GM23338 (cell line): Measurements from ENCODE around the gene FNDC8. TPM values are rescaled to one million over a fixed set of nuclear protein-coding genes. Genes with fewer than 3 reads are reported as not detected.

Source experiments
- ATAC-seq: fragments of 200-7000 bp; cut with Tn5 transposase; 3 replicates; pipeline ENCODE4 v1.9.1; 2020
- DNase-seq: peaks from one replicate; pipeline ENCODE4 v3.0.0-alpha.2; 2015; ENCODE audit warnings: low spot score
- H2AFZ ChIP-seq: fragments of 200-600 bp; sonication (generic); 2 replicates; pipeline ENCODE4 v1.8.0; 2016; ENCODE audit warnings: antibody characterized with exemption, mild to moderate bottlenecking, moderate library complexity
- H3F3A ChIP-seq: fragments of 200-600 bp; sonication (generic); replicated peaks from 2 replicates; pipeline ENCODE4 v1.8.0; 2017; ENCODE audit warnings: antibody characterized with exemption, mixed run types, low read depth
- H3K27ac ChIP-seq: fragments of 200-600 bp; sonication (generic); 2 replicates; pipeline ENCODE4 v1.6.1; 2016; ENCODE audit warnings: low read depth
- H3K27me3 ChIP-seq: fragments of 200-600 bp; sonication (generic); 2 replicates; pipeline ENCODE4 v1.8.0; 2016; ENCODE audit warnings: mild to moderate bottlenecking, mixed run types, moderate library complexity; ENCODE audit not compliant: insufficient read depth
- H3K36me3 ChIP-seq: fragments of 200-600 bp; sonication (generic); 2 replicates; pipeline ENCODE4 v1.8.0; 2016; ENCODE audit warnings: mild to moderate bottlenecking; ENCODE audit not compliant: insufficient read depth
- H3K4me1 ChIP-seq: fragments of 200-600 bp; sonication (generic); 2 replicates; pipeline ENCODE4 v1.8.0; 2016; ENCODE audit warnings: mild to moderate bottlenecking, moderate library complexity; ENCODE audit not compliant: insufficient read depth
- H3K4me2 ChIP-seq: fragments of 200-600 bp; sonication (generic); 2 replicates; pipeline ENCODE4 v1.7.1; 2017; ENCODE audit warnings: mixed run types
- H3K4me3 ChIP-seq: fragments of 200-600 bp; sonication (generic); 2 replicates; pipeline ENCODE4 v1.6.1; 2016; ENCODE audit warnings: mixed run types
- H3K79me2 ChIP-seq: fragments of 200-600 bp; sonication (generic); replicated peaks from 2 replicates; pipeline ENCODE4 v1.8.0; 2017; ENCODE audit warnings: mild to moderate bottlenecking; ENCODE audit not compliant: insufficient read depth
- H3K9me2 ChIP-seq: fragments of 200-600 bp; sonication (generic); 2 replicates; pipeline ENCODE4 v1.8.0; 2017; ENCODE audit not compliant: insufficient read depth
- H4K20me1 ChIP-seq: fragments of 200-600 bp; sonication (generic); replicated peaks from 2 replicates; pipeline ENCODE4 v1.8.0; 2017; ENCODE audit warnings: mild to moderate bottlenecking; ENCODE audit not compliant: insufficient read depth
- H3K27ac Mint-ChIP-seq: 2 replicates; pipeline ENCODE4 v1.8.0; 2020; ENCODE audit warnings: inconsistent platforms, mild to moderate bottlenecking, moderate library complexity, mixed read lengths
- H3K27me3 Mint-ChIP-seq: 3 replicates; pipeline ENCODE4 v1.8.0; 2022; ENCODE audit warnings: low read depth, mild to moderate bottlenecking, moderate library complexity, mixed read lengths, inconsistent platforms; ENCODE audit not compliant: insufficient read depth, poor library complexity
- H3K36me3 Mint-ChIP-seq: 3 replicates; pipeline ENCODE4 v1.8.0; 2021; ENCODE audit warnings: low read depth, mild to moderate bottlenecking, inconsistent platforms, moderate library complexity, mixed read lengths
- H3K4me1 Mint-ChIP-seq: 3 replicates; pipeline ENCODE4 v1.8.0; 2020; ENCODE audit warnings: mild to moderate bottlenecking, inconsistent platforms, mixed read lengths
- H3K4me3 Mint-ChIP-seq: 3 replicates; pipeline ENCODE4 v1.8.0; 2021; ENCODE audit warnings: moderate library complexity, mild to moderate bottlenecking, inconsistent platforms, mixed read lengths
- H3K9me3 Mint-ChIP-seq: 3 replicates; pipeline ENCODE4 v1.8.0; 2020; ENCODE audit warnings: moderate library complexity, mild to moderate bottlenecking, inconsistent platforms, mixed read lengths
- CREB1 ChIP-seq: fragments of 250-450 bp; sonication (Bioruptor Pico); IDR thresholded peaks from 2 replicates; pipeline ENCODE4 v1.5.0; 2020; ENCODE audit warnings: low read depth, mild to moderate bottlenecking, moderate library complexity
- CTCF ChIP-seq, 2 experiments: fragments of 200-600 bp in 1 of 2; sonication (generic) in 1 of 2; conservative IDR thresholded peaks; 2 replicates each; pipeline versions ENCODE4 v1.5.1 to v1.6.1; 2016 to 2017; ENCODE audit warnings: antibody characterized with exemption in 2 of 2, low read depth in 2 of 2, mild to moderate bottlenecking in 2 of 2, moderate library complexity in 1 of 2
- ETS1 ChIP-seq: IDR thresholded peaks from 2 replicates; pipeline ENCODE4 v1.6.1; 2016; ENCODE audit warnings: antibody characterized with exemption
- EZH2 ChIP-seq: fragments of 200-600 bp; sonication (generic); IDR thresholded peaks from one replicate; pipeline ENCODE4 v1.8.0; 2017; ENCODE audit warnings: antibody characterized with exemption, mild to moderate bottlenecking, low read depth; ENCODE audit not compliant: unreplicated experiment
- EZH2phosphoT487 ChIP-seq: fragments of 200-600 bp; sonication (generic); IDR thresholded peaks from one replicate; pipeline ENCODE4 v1.8.1; 2018; ENCODE audit warnings: antibody characterized with exemption; ENCODE audit not compliant: unreplicated experiment
- JUNB ChIP-seq: IDR thresholded peaks from one replicate; pipeline ENCODE4 v1.6.1; 2016; ENCODE audit warnings: antibody characterized with exemption; ENCODE audit not compliant: unreplicated experiment
- NANOG ChIP-seq: IDR thresholded peaks from 2 replicates; pipeline ENCODE4 v1.6.1; 2016; ENCODE audit warnings: antibody characterized with exemption, borderline replicate concordance
- POLR2AphosphoS5 ChIP-seq: IDR thresholded peaks from 2 replicates; pipeline ENCODE4 v1.6.1; 2016; ENCODE audit warnings: antibody characterized with exemption, low read depth
- REST ChIP-seq: IDR thresholded peaks from one replicate; pipeline ENCODE4 v1.6.1; 2018; ENCODE audit warnings: antibody characterized with exemption; ENCODE audit not compliant: unreplicated experiment
- STAT1 ChIP-seq: IDR thresholded peaks from one replicate; pipeline ENCODE4 v1.6.1; 2016; ENCODE audit warnings: antibody characterized with exemption; ENCODE audit not compliant: unreplicated experiment
- ZNF114 ChIP-seq: fragments of 250-450 bp; sonication (Bioruptor Pico); IDR thresholded peaks from 2 replicates; pipeline ENCODE4 v1.5.0; 2020; ENCODE audit warnings: mild to moderate bottlenecking, moderate library complexity
- ZNF331 ChIP-seq: fragments of 250-450 bp; sonication (Bioruptor Pico); IDR thresholded peaks from 2 replicates; pipeline ENCODE4 v1.5.0; 2020; ENCODE audit warnings: low read depth, mild to moderate bottlenecking, moderate library complexity
- ZNF462 ChIP-seq: fragments of 250-450 bp; sonication (Bioruptor Pico); IDR thresholded peaks from 2 replicates; pipeline ENCODE4 v1.5.0; 2020; ENCODE audit warnings: mild to moderate bottlenecking, moderate library complexity
- polyA plus RNA-seq: library from polyadenylated mRNA; unstranded; fragments of >200 nt; fragmentation: Nextera tagmentation; extraction: Ambion mirVana; gene quantifications from 2 replicates; pipeline ENCODE4 v1.2.1, GENCODE V29; 2016
- total RNA-seq: library from RNA; depleted of rRNA; stranded (reverse); fragments of >200 nt; shearing (Covaris generic); gene quantifications from 2 replicates; pipeline ENCODE4 v1.2.3, GENCODE V29; 2014

Gene FNDC8
- total and polyA plus RNA-seq, 2 experiments from 2014 or later = not detected

GRCh38 chr17:35104844-35105450 is 16.5 kb upstream of the FNDC8 start:
- no peak for ATAC-seq
- H2AFZ ChIP-seq = no peak overlapping the region
- H3K79me2 ChIP-seq = no peaks in the 10 kb centered on the region
- H3K27ac Mint-ChIP-seq = no peak overlapping the region
- H3K36me3 ChIP-seq = no peaks in the 10 kb centered on the region
- H3K4me3 ChIP-seq = no peak overlapping the region
- TF ChIP-seq NANOG = no peak
- TF ChIP-seq CREB1 = no peak
- no peak for TF ChIP-seq STAT1
- TF ChIP-seq ZNF462 = no peak
- no peak for TF ChIP-seq POLR2AphosphoS5
- no peak for TF ChIP-seq EZH2
- TF ChIP-seq REST = no peak
- TF ChIP-seq EZH2phosphoT487 = no peak
- no peak for TF ChIP-seq ZNF331 (CRISPR knock-in tag)
- TF ChIP-seq ZNF114 (CRISPR knock-in tag) = no peak
- TF ChIP-seq ETS1 = no peak
- no peak for TF ChIP-seq JUNB
- no peak for TF ChIP-seq CTCF (conservative IDR thresholded peaks at IDR 0.05; ENCODE audit: low read depth in 2 of 2)
- no peak overlapping the region for H3K4me3 Mint-ChIP-seq
- H3K4me2 ChIP-seq = no peak overlapping the region
- no peaks in the 10 kb centered on the region for H3K27me3 ChIP-seq
- no peaks in the 10 kb centered on the region for H3F3A ChIP-seq
- H3K4me1 Mint-ChIP-seq = no peaks in the 10 kb centered on the region
- H3K4me1 ChIP-seq = no peaks in the 10 kb centered on the region
- H3K27me3 Mint-ChIP-seq = peaks cover 2% of the 10 kb centered on the region
- H3K36me3 Mint-ChIP-seq = peaks cover 30% of the 10 kb centered on the region
- no peak overlapping the region for H3K27ac ChIP-seq
- no peaks in the 10 kb centered on the region for H4K20me1 ChIP-seq
- no peaks in the 10 kb centered on the region for H3K9me2 ChIP-seq
- no peak for DNase-seq
- no peaks in the 10 kb centered on the region for H3K9me3 Mint-ChIP-seq
